ENCODE data around the gene NUFIP1.
A peak's percentile ranks its signal among the peaks of the same experiment; 100 is the strongest.
"Not testable (repeated sequence)": the region's sequence is repeated elsewhere in the genome, so short reads cannot be mapped to it uniquely, and the experiment has no call there.

NUFIP1 gene

DNA sequence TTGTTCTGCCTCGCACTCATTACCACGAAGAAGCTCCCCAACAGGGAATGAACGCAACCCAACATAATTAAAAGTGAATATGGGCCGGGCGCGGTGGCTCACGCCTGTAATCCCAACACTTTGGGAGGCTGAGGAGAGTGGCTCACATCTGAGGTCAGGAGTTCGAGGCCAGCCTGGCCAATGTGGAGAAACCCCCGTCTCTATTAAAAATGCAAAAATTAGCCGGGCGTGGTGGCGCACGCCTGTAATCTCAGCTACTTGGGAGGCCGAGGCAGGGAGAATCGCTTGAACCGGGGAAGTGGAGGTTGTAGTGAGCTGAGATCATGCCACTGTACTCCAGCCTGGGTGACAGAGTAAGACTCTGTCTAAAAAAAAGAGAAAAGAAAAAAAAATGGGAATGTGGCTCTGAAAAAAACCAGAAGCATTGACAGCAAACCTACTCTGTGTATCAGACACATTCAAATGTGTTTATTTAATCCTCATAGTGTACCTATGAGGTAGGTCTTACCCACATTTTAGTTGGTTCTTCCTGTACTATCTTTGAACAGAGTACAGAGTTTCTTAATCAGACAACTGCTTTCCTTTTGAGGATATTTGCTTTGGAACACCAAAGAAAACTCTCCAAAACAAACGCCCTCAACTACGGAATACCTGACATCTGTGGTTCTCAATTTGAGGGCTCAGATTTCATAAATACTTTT is 70.0 kb downstream of the NUFIP1 start:
- no peak for DNase-seq

DNA sequence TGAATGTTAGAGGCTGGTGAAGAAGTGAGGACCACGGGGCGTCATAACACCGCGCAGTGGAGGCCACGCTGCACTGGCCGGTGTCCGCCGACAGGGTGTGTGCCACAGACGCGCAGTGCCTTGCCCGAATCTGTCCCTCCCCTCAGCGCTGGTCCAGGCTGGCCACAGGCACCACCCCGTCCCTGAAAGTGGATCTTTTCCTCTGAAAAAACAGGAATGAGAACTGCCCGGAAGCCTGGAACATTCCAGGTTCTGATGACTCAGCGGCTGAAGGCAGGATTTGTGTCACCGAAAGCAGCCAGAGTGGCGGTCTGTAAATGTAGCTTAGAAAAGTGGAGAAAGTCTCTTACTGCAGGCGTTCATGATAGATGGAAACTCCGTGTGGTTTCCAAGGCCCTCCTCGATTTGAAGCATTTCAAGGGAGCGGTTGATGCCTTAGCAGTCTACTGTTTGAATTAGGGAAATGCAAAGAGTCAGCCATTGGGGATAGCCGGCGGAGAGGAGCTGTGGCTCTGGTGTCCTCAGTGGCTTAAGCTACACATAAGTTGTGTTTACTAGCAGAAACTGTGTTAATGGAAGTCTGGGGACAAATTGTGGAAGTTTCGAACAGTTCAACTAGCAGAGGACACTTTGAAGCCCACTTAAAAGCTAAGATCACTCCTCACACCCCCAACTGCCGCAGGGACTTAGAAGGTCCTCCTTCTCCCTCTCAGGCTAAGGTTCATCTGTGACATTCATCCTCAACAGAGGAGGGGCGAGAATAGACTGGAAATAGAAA is 70.8 kb downstream of the NUFIP1 start:
- DNase-seq, result peak; percentile 95

DNA sequence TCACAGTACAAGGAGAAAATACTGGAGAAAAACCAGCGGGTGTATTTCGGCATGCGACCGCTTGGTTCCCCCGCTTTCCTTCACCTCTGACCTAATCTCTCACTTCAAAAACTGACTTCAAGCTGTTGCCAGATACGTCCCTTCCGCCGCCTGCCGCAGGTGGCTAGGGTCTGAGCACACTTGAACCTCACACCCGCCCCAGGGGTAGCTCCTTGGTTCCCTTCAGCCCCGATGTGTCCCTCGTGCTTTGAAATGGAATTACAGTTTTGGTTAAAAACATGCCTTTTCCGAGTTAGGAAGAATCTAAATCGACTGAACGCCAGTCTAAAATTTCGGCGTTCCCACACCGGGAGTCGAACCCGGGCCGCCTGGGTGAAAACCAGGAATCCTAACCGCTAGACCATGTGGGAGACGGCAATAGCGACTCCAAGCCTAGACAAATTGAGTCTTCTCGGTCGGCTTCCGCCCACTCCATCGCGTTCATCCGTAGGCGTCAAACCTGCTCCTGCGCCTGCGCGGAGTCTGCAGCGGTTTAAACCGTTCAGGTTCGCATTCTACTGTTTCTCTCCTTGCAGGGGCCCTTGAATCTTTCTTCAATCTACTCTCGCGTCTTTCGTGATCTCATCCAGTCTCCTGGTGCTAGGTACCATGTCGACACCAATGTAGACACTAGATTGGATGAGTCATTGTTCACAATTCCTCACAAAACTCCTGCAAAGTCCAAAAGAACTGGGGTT is 71.5 kb downstream of the NUFIP1 start:
- DNase-seq, result peak; percentile 98

DNA sequence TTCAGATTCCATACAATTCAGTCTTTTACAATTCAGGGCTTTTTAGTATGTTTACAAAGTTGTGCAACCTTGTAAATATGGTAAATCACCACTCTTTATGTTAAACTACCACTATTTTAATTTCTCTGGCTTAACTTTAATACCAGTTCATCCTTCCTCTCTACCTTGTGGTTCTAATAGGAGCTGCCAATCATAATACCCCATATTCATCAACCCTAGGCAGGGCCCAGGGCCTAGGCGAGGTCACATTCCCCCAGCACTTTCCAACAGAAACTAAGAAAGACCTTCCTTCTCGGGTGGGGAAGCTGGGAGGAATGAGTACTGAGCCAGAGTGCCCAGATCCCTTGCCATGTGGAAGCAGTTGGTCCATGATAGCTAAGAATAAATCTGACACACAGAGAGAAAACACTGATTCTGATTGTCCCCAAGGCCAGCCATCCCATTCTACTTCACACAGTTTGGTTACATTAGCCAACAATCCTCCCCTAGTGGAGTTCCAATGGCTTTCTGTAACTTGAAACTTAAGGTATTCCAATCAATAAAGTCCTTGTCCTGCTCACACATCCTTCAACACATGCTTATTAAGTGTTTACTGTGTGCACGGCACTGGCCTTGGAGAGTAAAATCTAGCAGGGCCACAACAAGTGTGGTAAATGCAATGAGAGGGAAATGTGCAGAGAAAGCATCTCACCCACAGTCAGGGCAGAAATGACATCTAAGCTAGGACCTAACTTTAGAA is 76.8 kb downstream of the NUFIP1 start:
- no peak for DNase-seq

- no peak for DNase-seq
Measured at GRCh38 chr13:44908712-44909111, 80.6 kb downstream of the NUFIP1 start.

DNA sequence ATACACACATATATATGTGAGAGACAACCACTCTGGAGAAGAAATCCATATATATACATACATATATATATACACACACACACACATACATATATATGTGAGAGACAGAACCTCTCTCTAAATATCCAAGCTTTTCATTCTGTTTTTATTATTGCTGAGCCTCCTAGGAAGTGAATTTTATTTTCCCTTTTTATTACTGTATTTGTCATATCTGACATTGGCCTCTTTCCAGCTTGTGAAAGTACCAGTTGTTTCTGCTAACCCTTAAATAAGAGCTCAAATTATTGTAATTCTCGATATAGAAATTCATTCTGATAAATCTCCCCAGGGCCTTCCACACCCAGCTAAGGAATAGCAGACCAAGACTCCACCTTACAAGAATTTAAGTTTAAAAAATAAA is 81.0 kb downstream of the NUFIP1 start:
- DNase-seq, result no peak

- no peak for DNase-seq
Measured at GRCh38 chr13:44906713-44907112, 82.6 kb downstream of the NUFIP1 start.

- DNase-seq, result no peak
Measured at GRCh38 chr13:44906230-44906629, 83.0 kb downstream of the NUFIP1 start.

GRCh38 chr13:44905556-44905955 is 83.7 kb downstream of the NUFIP1 start:
- no peak for DNase-seq

DNA sequence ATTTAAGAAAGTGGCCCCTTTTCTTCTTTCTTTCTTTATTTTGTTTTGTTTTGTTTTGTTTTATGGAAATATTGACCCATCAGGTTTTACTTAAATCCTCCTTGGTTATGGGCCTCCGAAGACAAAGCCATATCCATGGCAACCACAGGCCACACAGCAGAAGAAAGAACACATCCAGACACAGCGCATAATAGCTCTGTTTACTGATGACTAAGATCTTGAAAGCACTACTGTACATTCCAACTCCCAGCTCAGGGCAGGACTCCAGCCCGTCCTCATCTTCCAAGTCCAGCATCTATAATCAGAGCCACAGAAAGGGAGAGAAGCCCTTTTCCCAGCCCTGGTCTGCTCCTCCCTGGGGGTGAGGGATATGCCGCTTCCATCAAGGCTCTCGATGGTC is 84.3 kb downstream of the NUFIP1 start:
- DNase-seq, result no peak

DNA sequence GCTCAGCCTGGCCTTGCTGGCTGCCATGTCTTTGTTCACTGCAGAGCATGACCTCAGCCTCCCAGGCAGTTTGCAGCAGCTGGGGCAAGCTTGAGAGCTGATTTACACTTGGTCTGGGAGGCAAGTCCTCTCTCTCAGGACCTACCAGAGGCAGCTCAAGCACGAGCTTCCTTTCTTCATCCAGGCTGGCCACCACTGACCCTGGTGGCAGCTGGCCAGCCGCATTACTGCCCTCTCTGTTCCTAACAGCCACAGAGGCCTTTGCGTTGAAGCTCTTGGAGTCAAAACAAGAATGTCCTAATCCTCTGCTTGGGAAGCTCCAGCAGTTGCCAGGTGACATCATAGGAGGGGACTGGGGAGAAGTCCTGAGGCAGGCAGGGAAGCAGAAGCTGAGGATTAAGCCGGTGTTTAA is 85.7 kb downstream of the NUFIP1 start:
- DNase-seq, result no peak

DNA sequence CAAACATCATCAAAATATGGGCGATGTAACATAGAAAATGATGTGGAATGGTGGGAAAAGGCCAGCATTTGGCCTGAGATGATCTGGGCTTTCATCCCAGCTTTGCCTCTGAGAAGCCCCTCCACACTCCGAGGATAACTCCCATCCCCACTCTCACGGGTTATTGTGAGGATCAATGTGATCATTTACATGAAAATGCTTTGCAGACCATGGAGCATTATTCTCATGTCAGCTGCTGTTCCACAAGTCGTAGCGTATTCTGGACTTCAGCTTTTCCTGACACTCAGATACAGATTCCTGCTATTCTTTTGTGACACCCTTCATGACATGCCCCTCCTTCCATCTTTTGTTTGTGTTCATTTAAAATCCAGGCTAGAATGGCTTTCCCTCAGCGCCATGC is 86.5 kb downstream of the NUFIP1 start:
- no peak for DNase-seq

GRCh38 chr13:44899967-44900366 is 89.3 kb downstream of the NUFIP1 start:
- DNase-seq, result no peak

DNA sequence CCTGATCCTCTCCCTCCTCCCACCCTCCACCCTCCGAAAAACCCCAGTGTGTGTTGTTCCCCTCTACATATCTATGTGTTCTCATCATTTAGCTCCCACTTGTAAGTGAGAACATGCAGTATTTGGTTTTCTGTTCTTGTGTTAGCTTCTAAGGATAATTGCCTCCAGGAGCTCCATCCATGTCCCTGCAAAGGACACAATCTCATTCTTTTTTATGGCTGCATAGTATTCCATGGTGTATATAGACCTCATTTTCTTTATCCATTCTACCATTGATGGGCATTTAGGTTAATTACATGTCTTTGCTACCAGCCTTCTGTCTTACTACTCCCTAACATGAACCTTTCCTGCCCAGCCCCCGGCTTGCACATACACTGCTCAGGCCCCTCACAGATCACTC is 91.0 kb downstream of the NUFIP1 start:
- DNase-seq, result not testable (repeated sequence)

- no peak for DNase-seq
Measured at GRCh38 chr13:44895953-44896335, 93.3 kb downstream of the NUFIP1 start.

GRCh38 chr13:44895264-44895952 is 93.9 kb downstream of the NUFIP1 start:
- DNase-seq, result no peak

DNA sequence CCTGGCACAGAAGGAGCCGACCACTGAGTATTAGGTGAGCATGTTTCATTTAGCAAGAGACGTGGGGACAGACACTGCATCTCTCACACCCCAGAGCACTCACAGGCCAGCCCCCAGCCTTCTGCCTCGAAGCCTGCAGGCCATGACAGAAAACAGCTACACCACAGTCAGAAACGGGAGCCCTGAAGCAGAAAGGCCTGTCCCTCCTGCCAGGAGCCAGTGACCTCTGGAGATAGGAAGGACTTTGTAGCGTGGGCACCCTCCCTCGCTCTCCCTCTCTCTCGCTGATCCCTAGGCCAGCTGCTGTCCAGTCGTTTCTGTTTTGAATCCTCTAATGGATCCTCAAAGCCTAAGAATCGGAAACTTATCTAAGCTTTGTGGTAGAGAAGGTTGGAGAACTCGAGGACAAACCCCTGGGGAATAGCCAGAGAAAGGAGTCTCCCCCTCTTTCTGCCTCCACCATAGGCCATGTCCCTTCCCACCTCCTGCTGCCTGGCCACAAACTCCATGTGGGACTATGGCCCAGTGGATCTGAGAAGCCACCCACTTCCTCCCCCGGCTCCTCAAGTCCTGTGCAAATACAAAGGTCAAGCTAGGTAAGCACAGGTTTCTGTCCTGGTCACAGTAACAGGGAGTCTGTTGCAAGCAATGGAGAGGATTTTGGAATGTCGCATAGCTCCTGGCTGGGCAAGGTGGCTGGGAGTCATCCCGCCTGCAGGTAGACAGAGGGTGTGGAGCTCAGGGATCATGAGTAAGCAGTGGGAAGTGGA is 95.1 kb downstream of the NUFIP1 start:
- DNase-seq, result no peak

Measured in GDM1 (cell line).